ENCODE data around the gene ATOH8.

DNA sequence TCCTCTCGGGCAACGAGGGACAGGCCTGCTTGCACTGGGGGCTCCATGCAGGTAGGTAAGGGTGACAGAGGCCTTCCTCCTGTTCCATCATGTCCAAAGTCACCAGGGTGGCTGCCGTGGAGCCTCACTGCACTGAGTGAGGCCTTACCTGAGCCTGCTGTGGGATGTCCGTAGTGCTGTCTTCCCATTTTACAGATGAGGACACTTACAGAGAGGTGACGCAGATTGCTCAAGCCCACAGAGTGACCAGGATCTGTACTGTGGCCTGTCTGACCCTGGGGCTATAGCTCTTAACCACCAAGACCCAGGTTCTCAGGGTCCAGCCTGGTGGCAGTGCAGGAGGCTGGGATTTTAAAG lies 5.4 kb downstream of the ATOH8 start:
- TF ChIP-seq, protein P1, sequence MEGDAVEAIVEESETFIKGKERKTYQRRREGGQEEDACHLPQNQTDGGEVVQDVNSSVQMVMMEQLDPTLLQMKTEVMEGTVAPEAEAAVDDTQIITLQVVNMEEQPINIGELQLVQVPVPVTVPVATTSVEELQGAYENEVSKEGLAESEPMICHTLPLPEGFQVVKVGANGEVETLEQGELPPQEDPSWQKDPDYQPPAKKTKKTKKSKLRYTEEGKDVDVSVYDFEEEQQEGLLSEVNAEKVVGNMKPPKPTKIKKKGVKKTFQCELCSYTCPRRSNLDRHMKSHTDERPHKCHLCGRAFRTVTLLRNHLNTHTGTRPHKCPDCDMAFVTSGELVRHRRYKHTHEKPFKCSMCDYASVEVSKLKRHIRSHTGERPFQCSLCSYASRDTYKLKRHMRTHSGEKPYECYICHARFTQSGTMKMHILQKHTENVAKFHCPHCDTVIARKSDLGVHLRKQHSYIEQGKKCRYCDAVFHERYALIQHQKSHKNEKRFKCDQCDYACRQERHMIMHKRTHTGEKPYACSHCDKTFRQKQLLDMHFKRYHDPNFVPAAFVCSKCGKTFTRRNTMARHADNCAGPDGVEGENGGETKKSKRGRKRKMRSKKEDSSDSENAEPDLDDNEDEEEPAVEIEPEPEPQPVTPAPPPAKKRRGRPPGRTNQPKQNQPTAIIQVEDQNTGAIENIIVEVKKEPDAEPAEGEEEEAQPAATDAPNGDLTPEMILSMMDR (conservative IDR thresholded peaks at IDR 0.05; ENCODE audit: low read length): no peak
- TF ChIP-seq EZH2phosphoT487 (IDR thresholded peaks at IDR 0.05; ENCODE audit: borderline replicate concordance, low read depth, low read length): no peak
